ENCODE data around the gene SIGLEC11. TPM values are rescaled to one million over a fixed set of nuclear protein-coding genes. Genes with fewer than 3 reads are reported as not detected.
"Not testable (repeated sequence)": the region's sequence is repeated elsewhere in the genome, so short reads cannot be mapped to it uniquely, and the experiment has no call there.

Gene SIGLEC11
- 1 to 10 TPM; 2.6 to 7.5 (median 4.3) TPM for total RNA-seq

- not testable (repeated sequence) for DNase-seq (ENCODE audit: low spot score in 2 of 2); H3K4me3 ChIP-seq; H3K4me1 ChIP-seq; H3K36me3 ChIP-seq; H3K9me3 ChIP-seq; H3K27ac ChIP-seq
- peaks cover 0 to 12% of the 10 kb centered on the region in 2 donors for H3K27me3 ChIP-seq
- 46 to 49% methylated on average over 4 to 5 of the region's 10 CpGs for WGBS, 2 donors
Measured at GRCh38 chr19:49960980-49961379, at the start of gene SIGLEC11. TSS of gene SIGLEC11 (minus strand) at chr19:49961172. CDS start at chr19:49961081, 91 bp downstream.

GRCh38 chr19:50008532-50008931, 47.6 kb upstream of the SIGLEC11 start:
- Histone ChIP-seq H3K27me3 (no peaks in the 10 kb centered on the region), H3K9me3 (no peaks in the 10 kb centered on the region), H3K36me3 (peaks cover 5 to 93% (median 11%) of the 10 kb centered on the region in 3 donors), H3K27ac (no peak overlapping the region), H3K4me1 (peaks cover 0 to 18% (median 2%) of the 10 kb centered on the region in 4 donors), H3K4me3 (no peak overlapping the region)
- no peak for DNase-seq (ENCODE audit: low spot score in 2 of 2)
- WGBS, 2 donors: 52 to 55% methylated on average over 10 of the region's 10 CpGs
- TF ChIP-seq POLR2A (IDR thresholded peaks at IDR 0.05) (no peak), EP300 (IDR thresholded peaks at IDR 0.05) (no peak), CTCF (IDR thresholded peaks at IDR 0.05) (no peak)

DNA sequence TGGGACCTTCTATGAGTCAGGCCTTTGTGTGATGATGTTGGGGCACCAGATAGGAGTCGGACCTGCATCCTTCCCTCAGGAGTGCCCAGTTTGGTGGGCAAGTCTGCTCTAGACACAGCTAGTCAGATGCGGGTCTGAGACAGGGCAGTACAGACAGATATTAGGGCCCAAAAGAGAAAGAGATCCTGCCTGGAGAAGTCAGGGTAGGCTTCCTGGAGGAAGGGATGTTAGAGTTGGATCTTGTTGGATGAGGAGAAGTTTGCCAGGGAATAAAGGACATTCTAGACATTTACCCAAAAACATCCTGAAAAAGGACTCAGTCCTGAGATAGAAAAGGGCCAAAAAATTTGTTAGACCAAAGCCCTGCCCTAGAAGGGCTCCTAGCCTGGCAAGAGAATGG, 47.0 kb upstream of the SIGLEC11 start:
- no peaks in the 10 kb centered on the region for H3K27me3 ChIP-seq
- WGBS, 2 donors: 96 to 100% methylated on average over 2 of the region's 2 CpGs
- no peak overlapping the region for H3K27ac ChIP-seq
- no peak overlapping the region for H3K4me3 ChIP-seq
- no peaks in the 10 kb centered on the region for H3K9me3 ChIP-seq
- H3K36me3 ChIP-seq: peaks cover 5 to 93% (median 17%) of the 10 kb centered on the region in 3 donors
- H3K4me1 ChIP-seq: peaks cover 0 to 24% (median 2%) of the 10 kb centered on the region in 4 donors
- DNase-seq (ENCODE audit: low spot score in 2 of 2): no peak
- no peak for TF ChIP-seq POLR2A (IDR thresholded peaks at IDR 0.05)

GRCh38 chr19:50007170-50007569, 46.2 kb upstream of the SIGLEC11 start:
- DNase-seq (ENCODE audit: low spot score in 2 of 2): no peak
- no peak overlapping the region for H3K27ac ChIP-seq
- TF ChIP-seq CTCF (IDR thresholded peaks at IDR 0.05) (no peak), POLR2A (IDR thresholded peaks at IDR 0.05) (no peak), EP300 (IDR thresholded peaks at IDR 0.05) (no peak)
- no peak overlapping the region for H3K4me3 ChIP-seq
- no peaks in the 10 kb centered on the region for H3K27me3 ChIP-seq
- peaks cover 5 to 93% (median 20%) of the 10 kb centered on the region in 3 donors for H3K36me3 ChIP-seq
- no peaks in the 10 kb centered on the region for H3K9me3 ChIP-seq
- WGBS, 2 donors: 92 to 95% methylated on average over 8 to 9 of the region's 10 CpGs
- H3K4me1 ChIP-seq: peaks cover 0 to 31% (median 2%) of the 10 kb centered on the region in 4 donors

DNA sequence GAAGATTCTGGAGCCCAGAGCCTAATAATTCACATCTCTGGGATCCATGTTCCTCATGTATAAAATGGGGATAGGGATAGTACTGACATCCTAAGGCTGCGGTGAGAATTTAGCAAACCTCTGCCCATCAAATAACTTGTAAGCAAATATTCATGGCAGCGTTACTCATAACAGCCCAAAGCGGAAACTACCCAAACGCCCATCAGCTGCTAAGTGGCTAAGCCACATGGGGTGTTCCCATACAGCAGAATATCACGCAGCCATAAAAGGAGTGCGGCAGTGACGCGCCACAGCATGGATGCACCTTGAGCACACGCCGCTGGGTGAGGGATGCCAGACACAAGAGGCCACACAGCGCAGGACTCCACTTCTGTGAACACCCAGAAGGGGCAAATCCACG, 44.5 kb upstream of the SIGLEC11 start:
- Histone ChIP-seq H3K4me1 (peaks cover 0 to 32% (median 2%) of the 10 kb centered on the region in 4 donors), H3K27me3 (no peaks in the 10 kb centered on the region), H3K9me3 (no peaks in the 10 kb centered on the region), H3K4me3 (no peak overlapping the region), H3K36me3 (peaks cover 5 to 99% (median 28%) of the 10 kb centered on the region in 3 donors), H3K27ac (no peak overlapping the region)
- DNase-seq (ENCODE audit: low spot score in 2 of 2): no peak
- TF ChIP-seq CTCF (IDR thresholded peaks at IDR 0.05) (no peak), POLR2A (IDR thresholded peaks at IDR 0.05) (no peak), EP300 (IDR thresholded peaks at IDR 0.05) (no peak)
- WGBS, 2 donors: 90 to 96% methylated on average over 12 of the region's 12 CpGs

DNA sequence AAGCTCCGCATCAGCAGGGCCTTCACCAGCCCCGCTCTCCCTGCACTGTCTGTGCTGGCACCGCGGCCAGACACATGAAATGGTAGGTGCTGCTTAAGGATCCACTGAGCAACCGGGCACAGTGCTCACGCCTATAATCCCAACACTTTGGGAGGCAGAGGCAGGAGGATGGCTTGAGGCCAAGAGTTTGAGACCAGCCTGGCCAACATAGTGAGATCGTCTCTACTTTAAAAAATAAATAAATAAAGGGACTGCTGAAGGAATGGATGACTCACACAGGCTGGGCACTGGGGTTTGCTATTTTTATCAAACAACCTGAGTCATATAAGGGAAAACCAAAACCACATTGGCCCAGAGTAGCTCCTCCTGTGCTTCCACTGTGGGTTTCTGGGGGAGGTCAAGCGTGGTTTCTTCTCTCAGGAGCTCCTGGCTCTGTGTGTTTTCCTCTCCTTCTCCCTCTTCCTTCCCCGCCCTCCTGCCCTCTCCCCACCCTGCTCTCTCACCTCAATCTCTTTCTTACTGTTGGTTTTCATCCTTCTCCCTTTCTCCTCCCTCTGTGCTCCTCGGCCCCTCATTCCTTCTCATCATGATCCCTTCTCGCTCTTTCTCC, 42.9 kb upstream of the SIGLEC11 start:
- no peak overlapping the region for H3K4me3 ChIP-seq
- no peaks in the 10 kb centered on the region for H3K9me3 ChIP-seq
- TF ChIP-seq EP300 (IDR thresholded peaks at IDR 0.05): no peak
- no peak for TF ChIP-seq POLR2A (IDR thresholded peaks at IDR 0.05)
- TF ChIP-seq CTCF (IDR thresholded peaks at IDR 0.05): no peak
- H3K27me3 ChIP-seq: no peaks in the 10 kb centered on the region
- H3K36me3 ChIP-seq: peaks cover 5 to 100% (median 41%) of the 10 kb centered on the region in 3 donors
- peak in 1 of 2 donors; percentile 41 for DNase-seq (ENCODE audit: low spot score in 2 of 2)
- 73 to 77% methylated on average over 11 of the region's 11 CpGs for WGBS, 2 donors
- H3K4me1 ChIP-seq: peaks cover 0 to 32% (median 2%) of the 10 kb centered on the region in 4 donors
- peak overlapping the region in 3 of 4 donors; percentile 15 to 78 (median 72) for H3K27ac ChIP-seq
